ENCODE results near the gene ATMIN.

DNA sequence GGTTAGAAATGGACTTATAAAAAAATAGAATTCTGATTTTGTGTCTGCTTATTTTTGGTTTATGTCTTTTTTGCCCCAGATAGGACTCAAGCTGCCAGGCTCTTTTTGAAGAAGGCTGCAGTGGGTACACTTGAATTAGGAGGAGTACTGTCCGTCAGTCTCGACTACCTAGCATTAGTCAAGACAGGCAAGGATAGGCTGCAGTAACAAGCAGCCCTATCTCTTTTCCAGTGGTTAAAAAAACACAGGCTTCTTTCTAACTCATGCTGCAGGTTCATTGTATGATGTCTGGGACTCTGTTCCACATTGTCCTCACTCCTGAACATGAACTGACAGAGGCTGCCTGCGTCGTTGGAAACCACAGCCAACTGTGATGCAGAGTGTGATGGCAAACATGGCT, 33.4 kb downstream of the ATMIN start:
- TF ChIP-seq, protein P1, sequence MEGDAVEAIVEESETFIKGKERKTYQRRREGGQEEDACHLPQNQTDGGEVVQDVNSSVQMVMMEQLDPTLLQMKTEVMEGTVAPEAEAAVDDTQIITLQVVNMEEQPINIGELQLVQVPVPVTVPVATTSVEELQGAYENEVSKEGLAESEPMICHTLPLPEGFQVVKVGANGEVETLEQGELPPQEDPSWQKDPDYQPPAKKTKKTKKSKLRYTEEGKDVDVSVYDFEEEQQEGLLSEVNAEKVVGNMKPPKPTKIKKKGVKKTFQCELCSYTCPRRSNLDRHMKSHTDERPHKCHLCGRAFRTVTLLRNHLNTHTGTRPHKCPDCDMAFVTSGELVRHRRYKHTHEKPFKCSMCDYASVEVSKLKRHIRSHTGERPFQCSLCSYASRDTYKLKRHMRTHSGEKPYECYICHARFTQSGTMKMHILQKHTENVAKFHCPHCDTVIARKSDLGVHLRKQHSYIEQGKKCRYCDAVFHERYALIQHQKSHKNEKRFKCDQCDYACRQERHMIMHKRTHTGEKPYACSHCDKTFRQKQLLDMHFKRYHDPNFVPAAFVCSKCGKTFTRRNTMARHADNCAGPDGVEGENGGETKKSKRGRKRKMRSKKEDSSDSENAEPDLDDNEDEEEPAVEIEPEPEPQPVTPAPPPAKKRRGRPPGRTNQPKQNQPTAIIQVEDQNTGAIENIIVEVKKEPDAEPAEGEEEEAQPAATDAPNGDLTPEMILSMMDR (IDR thresholded peaks at IDR 0.05), result no peak
- TF ChIP-seq EZH2 (IDR thresholded peaks at IDR 0.05; ENCODE audit: borderline replicate concordance, insufficient read depth, low read depth, low read length, poor library complexity, severe bottlenecking), result no peak

Measured in B cell (primary cell).